H9 (cell line): ENCODE results near the gene DYNC2H1. TPM values are rescaled to one million over a fixed set of nuclear protein-coding genes. Genes with fewer than 3 reads are reported as not detected.

Source experiments
- DNase-seq: peaks from one replicate; pipeline ENCODE4 v3.0.0-alpha.2; 2017
- H2AFZ ChIP-seq: one replicate; pipeline ENCODE4 v1.6.1; 2013; ENCODE audit warnings: mild to moderate bottlenecking, low read length, control low read depth, moderate library complexity
- H2AK5ac ChIP-seq: 2 replicates; pipeline ENCODE4 v1.6.1; 2013; ENCODE audit warnings: low read length, control low read depth, mixed read lengths; ENCODE audit not compliant: insufficient read length
- H2BK120ac ChIP-seq: one replicate; pipeline ENCODE4 v1.6.1; 2013; ENCODE audit warnings: low read depth, mild to moderate bottlenecking, low read length, control low read depth, inconsistent platforms; ENCODE audit not compliant: poor library complexity, severe bottlenecking
- H2BK12ac ChIP-seq: 2 replicates; pipeline ENCODE4 v1.6.1; 2013; ENCODE audit warnings: low read length, control low read depth, mixed read lengths, low read depth; ENCODE audit not compliant: insufficient read length
- H2BK15ac ChIP-seq: 2 replicates; pipeline ENCODE4 v1.6.1; 2013; ENCODE audit warnings: low read depth, low read length, control low read depth
- H2BK20ac ChIP-seq: one replicate; pipeline ENCODE4 v1.6.1; 2013; ENCODE audit warnings: low read depth, mild to moderate bottlenecking, low read length, control low read depth, inconsistent platforms; ENCODE audit not compliant: poor library complexity, severe bottlenecking
- H2BK5ac ChIP-seq: 2 replicates; pipeline ENCODE4 v1.6.1; 2013; ENCODE audit warnings: low read length, control low read depth, mixed read lengths; ENCODE audit not compliant: insufficient read length
- H3K14ac ChIP-seq: 2 replicates; pipeline ENCODE4 v1.6.1; 2013; ENCODE audit warnings: low read length, control low read depth; ENCODE audit not compliant: insufficient read depth
- H3K18ac ChIP-seq: 2 replicates; pipeline ENCODE4 v1.6.1; 2013; ENCODE audit warnings: low read depth, mild to moderate bottlenecking, mixed read lengths, low read length, control low read depth; ENCODE audit not compliant: insufficient read length
- H3K23ac ChIP-seq: 2 replicates; pipeline ENCODE4 v1.6.1; 2013; ENCODE audit warnings: low read length, control low read depth, mixed read lengths, low read depth; ENCODE audit not compliant: insufficient read length
- H3K23me2 ChIP-seq: 2 replicates; pipeline ENCODE4 v1.6.1; 2013; ENCODE audit warnings: low read depth, mild to moderate bottlenecking, mixed read lengths, low read length, control low read depth; ENCODE audit not compliant: insufficient read length, poor library complexity, severe bottlenecking
- H3K27ac ChIP-seq: 2 replicates; pipeline ENCODE4 v1.5.1; 2013; ENCODE audit warnings: low read length, control low read depth, mixed read lengths, low read depth; ENCODE audit not compliant: insufficient read length
- H3K27me3 ChIP-seq: 2 replicates; pipeline ENCODE4 v1.6.1; 2013; ENCODE audit warnings: low read length, control low read depth, inconsistent platforms; ENCODE audit not compliant: insufficient read depth
- H3K4ac ChIP-seq: 2 replicates; pipeline ENCODE4 v1.6.1; 2013; ENCODE audit warnings: low read depth, mild to moderate bottlenecking, control low read depth, inconsistent platforms, low read length, moderate library complexity
- H3K4me1 ChIP-seq: 2 replicates; pipeline ENCODE4 v1.6.1; 2013; ENCODE audit warnings: low read length, control low read depth, inconsistent platforms; ENCODE audit not compliant: insufficient read depth
- H3K4me2 ChIP-seq: 2 replicates; pipeline ENCODE4 v1.6.1; 2013; ENCODE audit warnings: low read length, control low read depth, mixed read lengths; ENCODE audit not compliant: insufficient read length, insufficient read depth
- H3K56ac ChIP-seq: 2 replicates; pipeline ENCODE4 v1.6.1; 2013; ENCODE audit warnings: low read depth, mild to moderate bottlenecking, mixed read lengths, low read length, control low read depth; ENCODE audit not compliant: insufficient read length
- H3K79me1 ChIP-seq: 2 replicates; pipeline ENCODE4 v1.6.1; 2013; ENCODE audit warnings: low read depth, mild to moderate bottlenecking, moderate library complexity, low read length, control low read depth, inconsistent platforms; ENCODE audit not compliant: insufficient read depth, poor library complexity, severe bottlenecking
- H3K79me2 ChIP-seq: 2 replicates; pipeline ENCODE4 v1.6.1; 2013; ENCODE audit warnings: low read length, control low read depth, inconsistent platforms; ENCODE audit not compliant: insufficient read depth
- H3K9ac ChIP-seq: 2 replicates; pipeline ENCODE4 v1.6.1; 2013; ENCODE audit warnings: low read length, control low read depth, mixed read lengths; ENCODE audit not compliant: insufficient read length; ENCODE audit errors: extremely low read depth
- H3K9me3 ChIP-seq: one replicate; pipeline ENCODE4 v1.6.1; 2013; ENCODE audit warnings: low read depth, low read length, inconsistent platforms; ENCODE audit not compliant: control insufficient read depth
- H3T11ph ChIP-seq: one replicate; pipeline ENCODE4 v1.6.1; 2013; ENCODE audit warnings: mild to moderate bottlenecking, low read length, control low read depth, inconsistent platforms
- H4K20me1 ChIP-seq: one replicate; pipeline ENCODE4 v1.6.1; 2013; ENCODE audit not compliant: control insufficient read depth, insufficient read length, insufficient read depth
- H4K5ac ChIP-seq: 2 replicates; pipeline ENCODE4 v1.6.1; 2013; ENCODE audit warnings: low read depth, mild to moderate bottlenecking, mixed read lengths, low read length, control low read depth; ENCODE audit not compliant: insufficient read length
- H4K8ac ChIP-seq: replicated peaks from 2 replicates; pipeline ENCODE4 v1.6.1; 2013; ENCODE audit warnings: low read length, control low read depth, mixed read lengths, low read depth; ENCODE audit not compliant: insufficient read length
- H4K91ac ChIP-seq: 2 replicates; pipeline ENCODE4 v1.6.1; 2013; ENCODE audit warnings: low read depth, mild to moderate bottlenecking, moderate library complexity, mixed read lengths, low read length, control low read depth; ENCODE audit not compliant: insufficient read length
- H3K27ac Mint-ChIP-seq, 3 experiments: 2 replicates in 2 of 3; 3 replicates in 1 of 3; pipeline ENCODE4 v1.8.0; 2020 to 2021; ENCODE audit warnings: mixed read lengths in 3 of 3, mild to moderate bottlenecking in 1 of 3, moderate library complexity in 1 of 3
- H3K27me3 Mint-ChIP-seq: 2 replicates; pipeline ENCODE4 v1.8.0; 2021; ENCODE audit warnings: low read depth, mild to moderate bottlenecking, moderate library complexity, mixed read lengths
- H3K36me3 Mint-ChIP-seq, 3 experiments: 2 replicates in 2 of 3; 3 replicates in 1 of 3; pipeline ENCODE4 v1.8.0; 2020 to 2021; ENCODE audit warnings: low read depth in 3 of 3, mixed read lengths in 3 of 3; ENCODE audit not compliant: insufficient read depth in 1 of 3
- H3K4me1 Mint-ChIP-seq, 2 experiments: 2 replicates each; pipeline ENCODE4 v1.8.0; 2020; ENCODE audit warnings: mixed read lengths in 2 of 2
- H3K4me3 Mint-ChIP-seq, 2 experiments: 2 replicates in 1 of 2; 3 replicates in 1 of 2; pipeline ENCODE4 v1.8.0; 2020 to 2021; ENCODE audit warnings: mild to moderate bottlenecking in 2 of 2, mixed read lengths in 2 of 2, moderate library complexity in 1 of 2
- H3K9me3 Mint-ChIP-seq, 2 experiments: 2 replicates in 1 of 2; 3 replicates in 1 of 2; pipeline ENCODE4 v1.8.0; 2020; ENCODE audit warnings: mild to moderate bottlenecking in 2 of 2, mixed read lengths in 2 of 2, moderate library complexity in 1 of 2
- WGBS: extraction: QIAGEN DNeasy Blood & Tissue Kit; methylation state at CpG from one replicate; pipeline ENCODE4 v1.1.7; 2013; ENCODE audit warnings: missing lambda C conversion rate, low lambda C conversion rate, mixed read lengths; ENCODE audit not compliant: insufficient read length; ENCODE audit errors: extremely low coverage; 5-methylcytosine and 5-hydroxymethylcytosine counted together
- total RNA-seq: library from RNA; stranded (reverse); gene quantifications from 2 replicates; pipeline ENCODE4 v1.2.1, GENCODE V29; 2021
- TF ChIP-seq, protein P1 (sequence below): fragments of 200-600 bp; sonication (generic); conservative IDR thresholded peaks from 3 replicates; pipeline ENCODE4 v1.8.0; 2021; ENCODE audit warnings: antibody characterized with exemption, mild to moderate bottlenecking

The DYNC2H1 gene
- total RNA-seq, 1 experiment from 2014 or later = 13.2 TPM

DNA sequence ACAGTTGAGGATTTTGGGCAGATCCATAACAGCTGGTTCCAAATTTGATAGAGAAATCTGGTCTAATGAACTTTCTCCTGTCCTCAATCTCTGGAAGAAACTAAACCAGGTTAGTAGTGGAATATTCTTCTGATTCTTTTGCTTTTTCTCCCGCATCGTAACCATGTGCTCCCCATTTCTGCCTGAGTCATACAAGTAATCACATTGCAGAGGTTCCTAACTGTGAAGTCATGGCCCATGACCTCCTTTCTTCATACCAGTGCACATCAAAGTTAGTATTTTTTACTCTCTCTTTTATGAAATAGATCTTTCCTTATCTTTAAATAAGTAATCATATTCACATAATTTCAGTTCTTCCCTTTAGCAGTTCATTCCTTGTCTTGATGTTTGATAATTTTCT, 249.0 kb downstream of the DYNC2H1 start:
- no peak overlapping the region for H2BK15ac ChIP-seq
- no peak overlapping the region for H3K23ac ChIP-seq
- H4K91ac ChIP-seq = no peak overlapping the region
- H3K56ac ChIP-seq = no peak overlapping the region
- no peaks in the 10 kb centered on the region for H3K79me1 ChIP-seq
- H2BK120ac ChIP-seq = no peak overlapping the region
- no peak overlapping the region for H2BK20ac ChIP-seq
- H3K4me2 ChIP-seq = no peak overlapping the region
- no peak overlapping the region for H2BK5ac ChIP-seq
- no peak overlapping the region for H2AK5ac ChIP-seq
- no peaks in the 10 kb centered on the region for H3K27me3 ChIP-seq
- no peaks in the 10 kb centered on the region for H3K23me2 ChIP-seq
- Mint-ChIP-seq H3K4me3 (no peak overlapping the region), H3K27me3 (no peaks in the 10 kb centered on the region), H3K36me3 (no peaks in the 10 kb centered on the region), H3K9me3 (no peaks in the 10 kb centered on the region), H3K27ac (no peak overlapping the region; a peak in 1 of 7 replicates), H3K4me1 (peaks cover 5 to 6% of the 10 kb centered on the region in 2 experiments)
- TF ChIP-seq, protein P1, sequence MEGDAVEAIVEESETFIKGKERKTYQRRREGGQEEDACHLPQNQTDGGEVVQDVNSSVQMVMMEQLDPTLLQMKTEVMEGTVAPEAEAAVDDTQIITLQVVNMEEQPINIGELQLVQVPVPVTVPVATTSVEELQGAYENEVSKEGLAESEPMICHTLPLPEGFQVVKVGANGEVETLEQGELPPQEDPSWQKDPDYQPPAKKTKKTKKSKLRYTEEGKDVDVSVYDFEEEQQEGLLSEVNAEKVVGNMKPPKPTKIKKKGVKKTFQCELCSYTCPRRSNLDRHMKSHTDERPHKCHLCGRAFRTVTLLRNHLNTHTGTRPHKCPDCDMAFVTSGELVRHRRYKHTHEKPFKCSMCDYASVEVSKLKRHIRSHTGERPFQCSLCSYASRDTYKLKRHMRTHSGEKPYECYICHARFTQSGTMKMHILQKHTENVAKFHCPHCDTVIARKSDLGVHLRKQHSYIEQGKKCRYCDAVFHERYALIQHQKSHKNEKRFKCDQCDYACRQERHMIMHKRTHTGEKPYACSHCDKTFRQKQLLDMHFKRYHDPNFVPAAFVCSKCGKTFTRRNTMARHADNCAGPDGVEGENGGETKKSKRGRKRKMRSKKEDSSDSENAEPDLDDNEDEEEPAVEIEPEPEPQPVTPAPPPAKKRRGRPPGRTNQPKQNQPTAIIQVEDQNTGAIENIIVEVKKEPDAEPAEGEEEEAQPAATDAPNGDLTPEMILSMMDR = no peak
- no peak overlapping the region for H4K5ac ChIP-seq
- no peak for DNase-seq
- no peaks in the 10 kb centered on the region for H3K4me1 ChIP-seq
- H3K9ac ChIP-seq = no peak overlapping the region
- no peak overlapping the region for H2BK12ac ChIP-seq
- no peak overlapping the region for H3K18ac ChIP-seq
- no peak overlapping the region for H3K27ac ChIP-seq
- no peaks in the 10 kb centered on the region for H4K20me1 ChIP-seq
- H3K9me3 ChIP-seq = no peaks in the 10 kb centered on the region
- WGBS = no CpG with 5 or more reads among the region's 2 CpGs
- no peak overlapping the region for H3T11ph ChIP-seq
- H4K8ac ChIP-seq = no peak overlapping the region
- H3K4ac ChIP-seq = no peak overlapping the region
- no peak overlapping the region for H3K14ac ChIP-seq
- H3K79me2 ChIP-seq = no peaks in the 10 kb centered on the region
- no peak overlapping the region for H2AFZ ChIP-seq
